VCaP (cell line): Measurements from ENCODE around the gene CCDC38.
"Not testable (repeated sequence)": the region's sequence is repeated elsewhere in the genome, so short reads cannot be mapped to it uniquely, and the experiment has no call there.

Source experiments
- H3K27ac ChIP-seq: fragments of 450-650 bp; 2 replicates; pipeline ENCODE4 v1.5.1; 2017
- CTCF ChIP-seq: fragments of 450-650 bp; conservative IDR thresholded peaks from 2 replicates; pipeline ENCODE4 v1.5.1; 2017; ENCODE audit warnings: mild to moderate bottlenecking, moderate library complexity

The CCDC38 gene

GRCh38 chr12:95851606-95852005 lies 90.8 kb downstream of the CCDC38 start:
- no peak for TF ChIP-seq CTCF
- no peak overlapping the region for H3K27ac ChIP-seq

GRCh38 chr12:95848575-95849388 lies 93.6 kb downstream of the CCDC38 start:
- H3K27ac ChIP-seq = peak overlapping the region; percentile 40
- peak; percentile 76 for TF ChIP-seq CTCF

- H3K27ac ChIP-seq = not testable (repeated sequence)
Measured at GRCh38 chr12:95842426-95842825, 100.0 kb downstream of the CCDC38 start.

- H3K27ac ChIP-seq = peak overlapping the region; percentile 61
- TF ChIP-seq CTCF = no peak
Measured at GRCh38 chr12:95838125-95838524, 104.3 kb downstream of the CCDC38 start.

- TF ChIP-seq CTCF = no peak
- peak overlapping the region; percentile 61 for H3K27ac ChIP-seq
Measured at GRCh38 chr12:95837240-95838038, 105.0 kb downstream of the CCDC38 start.

GRCh38 chr12:95836630-95837239 lies 105.7 kb downstream of the CCDC38 start:
- H3K27ac ChIP-seq = peak overlapping the region; percentile 61
- no peak for TF ChIP-seq CTCF

- no peak for TF ChIP-seq CTCF
- H3K27ac ChIP-seq = peak overlapping the region; percentile 61
Measured at GRCh38 chr12:95836185-95836609, 106.2 kb downstream of the CCDC38 start.
